DMS153 treated with DMSO at 0.1 percent for 48 hours (cell line): ENCODE data around the gene HPX.

Experiments
- DNase-seq: peaks from one replicate; lab custom pipeline; 2025; ENCODE audit not compliant: unreplicated experiment; lab: John Stamatoyannopoulos, UW

The HPX gene

DNA sequence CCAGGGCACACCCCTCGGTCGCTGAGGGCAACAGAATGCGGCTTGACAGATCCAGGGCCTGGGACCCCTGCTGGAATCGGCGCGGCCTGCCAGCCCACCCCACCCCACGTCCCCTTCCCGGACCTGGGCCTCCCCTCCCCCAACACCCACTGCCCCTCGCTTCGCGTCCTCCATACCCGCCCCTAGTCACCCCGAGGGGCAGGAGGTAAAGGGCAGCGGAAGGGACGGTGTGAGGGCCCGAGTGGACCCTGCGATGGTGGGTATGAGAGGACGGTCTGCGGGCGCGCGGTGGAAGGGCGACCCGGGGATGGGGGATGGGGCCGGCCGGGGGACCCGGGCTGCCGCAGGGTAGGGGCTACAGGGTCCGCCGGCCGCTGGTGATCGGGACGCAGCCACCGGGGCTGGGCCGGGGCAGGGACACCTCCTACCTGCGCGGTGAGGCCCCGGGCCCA lies 22.2 kb downstream of the HPX start:
- DNase-seq: no peak

DNA sequence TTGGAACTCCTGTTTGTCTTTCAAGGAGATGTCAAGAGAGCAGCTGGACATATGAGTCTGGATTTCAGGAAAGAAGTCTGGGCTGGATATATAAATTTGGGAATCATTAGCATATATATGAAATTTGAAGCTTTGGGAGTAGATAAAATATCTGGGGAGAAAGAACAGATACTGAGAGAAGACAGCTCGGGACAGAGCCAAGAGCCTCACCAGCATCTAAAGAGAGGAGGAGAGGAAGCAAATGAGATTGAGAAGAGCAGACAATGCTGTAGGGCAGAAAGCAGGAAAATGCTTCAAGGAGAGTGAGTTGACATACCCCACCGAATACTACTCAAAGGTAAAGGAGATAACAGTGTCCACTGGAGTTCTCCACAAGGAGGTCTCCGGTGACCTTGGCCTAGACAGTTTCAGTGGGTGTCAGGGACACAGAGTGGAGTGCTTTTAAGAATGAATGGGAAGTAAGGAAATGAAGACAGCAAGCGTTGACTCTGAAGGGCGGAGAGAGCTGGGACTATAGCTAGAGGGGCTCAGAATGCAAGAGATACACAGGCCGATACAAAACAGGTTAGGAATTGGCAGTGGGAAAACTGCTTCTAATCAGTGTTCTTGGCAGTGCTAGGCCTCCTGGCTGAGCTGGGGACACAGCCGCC lies 22.8 kb downstream of the HPX start:
- no peak for DNase-seq

DNA sequence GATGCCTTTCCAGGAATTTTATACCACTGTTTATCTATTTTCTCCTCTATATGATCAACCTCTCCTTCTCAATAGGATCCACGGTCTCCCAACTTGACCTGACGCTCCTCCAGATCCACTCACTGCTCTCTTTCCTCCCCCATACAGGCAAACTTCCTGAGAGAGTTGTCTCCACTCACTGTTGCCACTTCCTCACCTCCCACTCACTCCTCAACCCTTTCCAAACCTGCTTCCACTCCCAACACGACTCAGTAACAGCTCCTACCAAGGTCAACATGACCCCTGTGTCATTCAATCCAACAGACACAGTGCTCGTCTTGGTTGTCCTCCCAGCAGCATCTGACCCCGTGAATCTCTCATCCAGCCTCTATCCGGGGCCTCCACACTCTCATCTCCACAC lies 25.0 kb downstream of the HPX start:
- DNase-seq: no peak

GRCh38 chr11:6414874-6415328 lies 25.9 kb downstream of the HPX start:
- no peak for DNase-seq

DNA sequence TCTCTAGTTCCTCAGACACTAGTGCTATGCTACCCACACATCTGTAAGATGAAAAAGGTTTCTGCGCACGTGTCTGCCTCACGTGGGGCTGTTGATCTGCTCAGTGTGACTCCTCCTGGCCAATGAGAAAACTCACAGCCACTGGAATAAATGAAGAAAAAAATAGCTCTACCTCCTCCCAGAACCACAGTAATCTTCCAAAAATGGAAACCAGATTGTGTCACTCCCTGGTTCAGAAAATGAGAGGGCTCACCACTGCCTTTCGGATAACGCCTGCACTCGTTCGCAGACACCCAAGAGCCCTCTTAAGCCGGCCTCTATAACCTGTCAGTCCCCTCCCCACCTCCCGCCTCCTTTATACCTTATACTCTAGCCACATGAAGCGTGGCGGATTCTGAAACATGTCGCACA lies 27.0 kb downstream of the HPX start:
- DNase-seq: no peak

DNA sequence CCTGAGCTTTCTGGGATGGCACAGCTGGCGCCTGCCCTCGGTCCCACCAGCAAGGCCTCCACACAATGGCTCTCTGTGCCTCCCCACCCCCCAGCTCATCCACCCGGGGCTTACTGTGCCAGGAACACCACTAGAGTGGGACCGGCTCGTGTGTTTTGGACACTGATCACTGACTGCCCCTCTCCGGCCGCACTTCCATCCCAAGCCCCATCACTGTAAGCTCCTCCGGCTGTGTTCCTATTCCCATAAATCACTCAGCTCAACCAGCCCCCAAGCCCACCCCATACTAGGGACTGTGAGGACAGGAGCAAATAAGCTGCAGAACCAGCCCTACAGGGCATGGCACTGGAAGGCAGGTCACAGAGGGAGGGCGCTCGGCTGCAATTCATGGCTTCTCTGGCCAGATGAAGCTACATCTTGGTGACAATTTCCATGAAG lies 29.2 kb downstream of the HPX start:
- DNase-seq: no peak

DNA sequence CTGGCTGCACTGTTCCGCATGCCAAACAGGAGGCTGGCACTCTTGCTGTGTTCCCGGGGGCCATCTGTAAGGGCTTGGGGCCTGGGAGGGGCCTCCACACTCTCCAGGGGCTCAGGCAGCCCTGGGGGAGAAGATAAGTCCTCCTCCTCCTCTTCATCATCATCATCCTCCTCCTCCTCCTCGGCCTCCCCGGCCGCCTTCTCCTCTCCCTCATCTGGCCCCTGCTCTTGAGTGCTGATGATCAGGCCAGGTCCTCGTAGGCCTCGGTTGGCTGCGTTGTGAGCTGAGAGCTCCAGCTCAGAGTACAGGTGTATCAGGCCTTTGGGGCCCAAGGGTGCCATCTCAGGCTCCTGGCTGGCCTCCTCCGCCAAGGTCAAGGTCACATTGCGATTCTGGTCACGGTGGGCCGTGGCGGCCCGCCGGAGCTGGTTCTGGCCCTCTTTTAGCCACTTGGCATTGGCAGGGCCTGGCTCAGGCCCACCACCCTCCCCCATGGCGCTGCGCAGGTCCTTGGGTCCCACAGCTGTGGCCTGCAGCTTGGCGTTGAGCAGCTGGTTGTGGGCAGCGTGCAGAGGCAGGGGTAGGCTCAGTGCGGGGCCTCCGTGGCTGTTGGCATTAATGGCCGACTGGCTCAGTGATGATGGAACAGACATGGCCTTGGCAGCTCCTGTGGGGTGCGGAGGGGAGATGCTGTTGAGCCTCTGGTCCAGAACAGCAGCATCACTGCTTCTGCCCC lies 29.9 kb downstream of the HPX start:
- DNase-seq: no peak

- no peak for DNase-seq
Observed at GRCh38 chr11:6406370-6406769, 34.4 kb downstream of the HPX start.

- no peak for DNase-seq
Observed at GRCh38 chr11:6405846-6406245, 34.9 kb downstream of the HPX start.

GRCh38 chr11:6405052-6405667 lies 35.6 kb downstream of the HPX start:
- DNase-seq: no peak

DNA sequence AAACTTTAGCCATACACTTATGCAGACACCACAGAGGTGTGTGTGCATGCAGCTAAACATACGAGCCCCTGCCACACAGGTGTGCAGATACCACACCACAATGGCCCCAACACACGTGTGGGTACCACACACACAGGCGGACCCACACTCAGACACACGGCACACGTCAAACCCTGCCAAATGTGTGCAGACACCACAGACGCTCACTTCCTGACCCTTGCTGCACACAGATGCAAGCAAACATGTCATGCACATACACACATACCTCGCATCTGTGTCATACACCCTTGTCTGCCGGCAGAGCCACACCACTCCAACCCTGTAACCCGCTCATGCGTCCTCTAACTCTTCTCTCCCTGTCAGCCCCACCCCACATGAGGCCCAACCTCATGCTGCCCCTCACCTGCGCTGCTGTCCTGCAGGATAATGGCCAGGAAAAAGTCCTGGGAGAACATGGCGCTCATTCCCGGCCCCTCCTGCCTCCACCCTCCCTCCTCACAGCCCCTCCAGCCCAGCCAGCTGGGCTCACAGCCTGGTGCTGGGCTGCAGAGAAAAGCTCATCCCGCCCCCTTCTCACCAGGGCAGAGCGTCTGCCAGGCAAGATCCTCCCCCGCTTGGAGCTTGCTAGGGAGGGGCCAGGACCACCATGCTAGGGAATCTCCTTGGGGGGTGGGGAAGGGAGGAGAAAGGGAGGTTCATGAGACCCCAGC lies 36.3 kb downstream of the HPX start:
- no peak for DNase-seq

- DNase-seq: no peak
Observed at GRCh38 chr11:6403539-6403938, 37.2 kb downstream of the HPX start.

DNA sequence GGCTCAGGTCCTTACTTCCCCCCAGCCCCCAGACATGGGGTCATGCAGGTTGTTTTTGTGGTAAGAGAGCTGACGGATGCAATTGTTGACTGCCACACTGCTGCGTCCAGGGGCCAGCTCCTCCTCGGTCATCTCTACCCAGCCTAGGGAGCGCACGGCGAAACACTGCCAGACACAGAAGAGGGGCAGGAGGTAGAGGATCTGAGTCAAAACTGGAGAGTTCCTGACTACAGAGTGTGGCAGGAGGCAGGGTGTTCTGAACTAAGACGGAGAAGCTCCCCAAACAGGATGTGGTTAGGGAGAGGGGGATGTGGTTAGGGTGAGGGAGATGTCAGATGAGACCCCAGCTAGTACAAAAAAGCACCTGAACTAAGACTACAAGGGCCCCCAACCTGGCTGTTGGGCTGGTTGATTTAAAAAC lies 38.2 kb downstream of the HPX start:
- no peak for DNase-seq

DNA sequence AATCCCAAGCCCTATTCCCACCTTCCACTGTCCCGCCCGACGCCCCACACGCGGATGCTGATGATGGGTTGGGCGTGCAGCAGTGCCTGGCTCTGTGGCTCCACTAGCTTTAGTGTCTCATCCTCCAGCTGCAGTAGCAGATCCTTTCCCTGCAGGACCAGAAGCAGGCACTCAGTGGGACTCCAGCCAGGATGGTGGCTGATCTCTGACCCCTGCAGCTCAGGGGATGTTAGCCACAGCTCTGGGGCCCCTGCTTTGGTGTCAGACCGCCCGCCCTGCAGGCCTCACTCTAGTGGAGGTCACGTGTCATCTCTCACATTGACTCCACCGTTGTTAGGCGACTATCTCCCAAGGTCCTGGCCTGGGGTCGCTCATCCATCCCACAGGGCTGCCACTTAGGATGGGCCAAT lies 38.7 kb downstream of the HPX start:
- DNase-seq: no peak

DNA sequence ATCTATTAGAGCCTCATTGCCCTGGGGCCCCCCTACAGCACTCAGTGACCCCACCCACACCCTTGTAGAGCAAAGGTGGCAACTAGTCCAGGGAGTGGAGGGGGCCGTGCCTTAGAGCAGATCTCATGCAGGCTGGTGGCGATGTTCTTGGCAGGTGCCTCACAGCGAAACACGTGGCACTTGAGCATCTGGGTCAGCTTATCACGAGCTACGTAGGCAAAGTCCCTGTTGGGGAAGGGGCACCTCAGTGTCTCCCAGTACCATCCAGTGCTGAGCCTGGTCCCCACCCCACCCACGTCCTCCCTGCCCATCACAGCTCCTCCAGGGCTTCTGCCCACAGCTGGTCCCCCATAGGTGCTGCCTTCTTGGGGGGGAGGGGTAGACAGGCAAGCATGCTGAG lies 39.3 kb downstream of the HPX start:
- DNase-seq: no peak

GRCh38 chr11:6400431-6401345 lies 40.1 kb downstream of the HPX start:
- no peak for DNase-seq

DNA sequence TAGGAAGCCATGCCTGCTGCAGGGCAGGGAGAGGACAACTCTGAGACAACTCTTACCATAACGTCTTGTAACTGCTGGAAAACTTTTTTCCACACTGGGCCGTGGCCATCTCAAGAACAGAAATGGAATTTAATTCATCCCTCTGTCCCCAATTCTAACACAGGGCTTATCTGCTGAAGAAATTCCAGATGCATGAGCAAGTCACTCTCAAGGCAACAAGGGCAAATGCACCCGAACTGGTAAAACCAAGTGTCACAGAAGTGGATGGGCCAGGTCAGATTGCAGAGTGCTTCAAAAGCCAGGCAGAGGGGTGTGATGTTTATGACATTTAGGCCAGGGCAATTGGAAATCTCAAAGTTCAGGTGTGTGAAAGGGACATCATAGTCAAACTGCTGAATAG lies 43.2 kb downstream of the HPX start:
- DNase-seq: no peak

DNA sequence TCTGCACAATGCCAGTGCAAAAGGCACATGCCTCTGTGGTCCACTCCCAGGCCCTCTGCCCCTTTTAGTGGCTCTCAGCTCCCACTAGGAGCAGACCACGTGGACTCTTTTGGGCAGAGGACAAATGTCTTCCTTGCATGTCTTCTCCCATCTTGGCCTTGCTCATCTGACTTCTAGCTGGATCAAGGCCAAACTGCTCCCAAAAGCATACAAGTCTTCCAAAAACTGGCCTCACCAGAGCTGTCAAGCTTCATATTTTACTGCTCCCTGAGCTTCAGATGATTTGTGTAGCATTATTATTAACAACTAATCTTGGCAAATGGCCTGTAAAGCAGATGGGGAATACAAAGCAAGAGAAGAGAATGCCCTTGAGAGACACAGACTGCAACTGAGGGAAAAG lies 43.6 kb downstream of the HPX start:
- DNase-seq: no peak

GRCh38 chr11:6395470-6396060 lies 45.2 kb downstream of the HPX start:
- DNase-seq: no peak
